Keratinocyte (primary cell): ENCODE data around the gene PRPF6. TPM values are rescaled to one million over a fixed set of nuclear protein-coding genes. Genes with fewer than 3 reads are reported as not detected.

Source experiments
- DNase-seq: peaks from one replicate; pipeline ENCODE4 v3.0.0-alpha.2; 2011; ENCODE audit warnings: low read depth, missing footprints, low spot score
- FAIRE-seq: peaks from 2 replicates; lab custom pipeline; 2011; peaks lifted over from hg19 to GRCh38; lab: Jason Lieb, UNC
- H2AFZ ChIP-seq: 2 replicates; pipeline ENCODE4 v1.6.0; 2012; ENCODE audit warnings: low read length, control low read depth, inconsistent platforms; ENCODE audit not compliant: control insufficient read depth
- H3K27ac ChIP-seq: 2 replicates; pipeline ENCODE4 v1.5.1; 2011; ENCODE audit warnings: low read length; ENCODE audit not compliant: control insufficient read depth, insufficient read depth
- H3K27me3 ChIP-seq: 3 replicates; pipeline ENCODE4 v1.6.0; 2011; ENCODE audit warnings: low read length; ENCODE audit not compliant: control insufficient read depth, insufficient read depth; ENCODE audit errors: extremely low read depth
- H3K36me3 ChIP-seq, 2 experiments: 2 replicates in 1 of 2; 3 replicates in 1 of 2; pipeline ENCODE4 v1.5.1; 2011; ENCODE audit warnings: low read length in 2 of 2, mild to moderate bottlenecking in 1 of 2; ENCODE audit not compliant: control insufficient read depth in 2 of 2, insufficient read depth in 2 of 2; ENCODE audit errors: extremely low read depth in 1 of 2
- H3K4me1 ChIP-seq: 3 replicates; pipeline ENCODE4 v1.5.1; 2011; ENCODE audit warnings: low read length; ENCODE audit not compliant: control insufficient read depth, insufficient read depth; ENCODE audit errors: extremely low read depth
- H3K4me2 ChIP-seq: 3 replicates; pipeline ENCODE4 v1.6.0; 2011; ENCODE audit warnings: low read depth, low read length; ENCODE audit not compliant: control insufficient read depth, insufficient read depth; ENCODE audit errors: extremely low read depth
- H3K4me3 ChIP-seq, 3 experiments: fragments of 200-600 bp in 1 of 3; sonication (generic) in 1 of 3; 2 replicates in 2 of 3; 3 replicates in 1 of 3; pipeline ENCODE4 v1.5.1; 2011 to 2016; ENCODE audit warnings: low read length in 3 of 3, mild to moderate bottlenecking in 3 of 3, control low read depth in 2 of 3, inconsistent platforms in 1 of 3, low read depth in 1 of 3, mixed read lengths in 1 of 3, mixed run types in 1 of 3, moderate library complexity in 1 of 3; ENCODE audit not compliant: control insufficient read depth in 2 of 3, insufficient read depth in 2 of 3; ENCODE audit errors: extremely low read depth in 1 of 3
- H3K79me2 ChIP-seq: 2 replicates; pipeline ENCODE4 v1.6.0; 2012; ENCODE audit warnings: low read length; ENCODE audit not compliant: control insufficient read depth, insufficient read depth
- H3K9ac ChIP-seq: 3 replicates; pipeline ENCODE4 v1.6.0; 2011; ENCODE audit warnings: low read length; ENCODE audit not compliant: control insufficient read depth, insufficient read depth; ENCODE audit errors: extremely low read depth
- H3K9me1 ChIP-seq: 3 replicates; pipeline ENCODE4 v1.6.0; 2011; ENCODE audit warnings: low read length; ENCODE audit not compliant: control insufficient read depth, insufficient read depth; ENCODE audit errors: extremely low read depth
- H3K9me3 ChIP-seq: 2 replicates; pipeline ENCODE4 v1.5.1; 2012; ENCODE audit warnings: low read depth, low read length; ENCODE audit not compliant: control insufficient read depth
- H4K20me1 ChIP-seq: 3 replicates; pipeline ENCODE4 v1.6.0; 2011; ENCODE audit warnings: low read length; ENCODE audit not compliant: control insufficient read depth, insufficient read depth; ENCODE audit errors: extremely low read depth
- CTCF ChIP-seq, 3 experiments: IDR thresholded peaks in 1 of 3; conservative IDR thresholded peaks in 1 of 3; optimal IDR thresholded peaks in 1 of 3; 2 replicates in 2 of 3; 3 replicates in 1 of 3; pipeline versions ENCODE3 to v1.5.1; 2011; ENCODE audit warnings: low read length in 3 of 3, mild to moderate bottlenecking in 3 of 3, moderate library complexity in 2 of 3, control low read depth in 1 of 3, inconsistent platforms in 1 of 3; ENCODE audit not compliant: insufficient read depth in 2 of 3; ENCODE audit errors: extremely low read depth in 1 of 3
- EZH2 ChIP-seq: IDR thresholded peaks from one replicate; pipeline ENCODE4 v1.6.1; 2012; ENCODE audit warnings: inconsistent platforms, mild to moderate bottlenecking, low read length, moderate library complexity
- dilution Hi-C: fragments of 300-500 bp; cut with MboI; formaldehyde crosslinking; loops from one replicate; pipeline ENCODE4 v1.7.0; 2020; ENCODE audit warnings: low sequenced_read_pairs; ENCODE audit not compliant: extremely low pct_ligation_motif_present
- polyA minus RNA-seq, 3 experiments: library from RNA; depleted of rRNA, polyadenylated mRNA; stranded (reverse); fragments of >200 nt; gene quantifications; 1 replicate in 1 of 3; 2 replicates in 1 of 3; 3 replicates in 1 of 3; pipeline ENCODE4 v1.2.3, GENCODE V29; 2011
- polyA plus RNA-seq, 5 experiments: library from polyadenylated mRNA; depleted of rRNA in 3 of 5; stranded (reverse) in 3 of 5; stranded (forward) in 1 of 5; unstranded in 1 of 5; fragments of >200 nt; gene quantifications; 1 replicate in 1 of 5; 2 replicates in 3 of 5; 3 replicates in 1 of 5; pipeline versions ENCODE4 v1.2.1 to v1.2.3, GENCODE V29; 2011 to 2012; ENCODE audit warnings: missing spikeins in 2 of 5, low read depth in 1 of 5, low replicate concordance in 1 of 5

Gene PRPF6
- polyA plus RNA-seq (24.5 to 32.8 TPM (median 30.5 TPM) in 3 replicates), polyA minus RNA-seq (27.9 to 50.9 TPM (median 35.6 TPM) in 3 replicates)
- 54.9 TPM for polyA plus RNA-seq (2011; ENCODE audit: low read depth)
- polyA plus RNA-seq (2011; cell fraction: cytosol; rRNA removed), result 21.5 and 31.1 TPM in 2 replicates
- polyA plus RNA-seq (2011; cell fraction: nucleus; rRNA removed), result 50.0 and 51.9 TPM in 2 replicates
- polyA plus RNA-seq (2012; ENCODE audit: low replicate concordance), result 39.1 and 49.2 TPM in 2 replicates
- polyA minus RNA-seq (2011; cell fraction: cytosol; rRNA and poly(A)+ RNA removed), result 28.2 TPM
- polyA minus RNA-seq (2011; cell fraction: nucleus; rRNA and poly(A)+ RNA removed), result 26.5 and 34.5 TPM in 2 replicates

- Histone ChIP-seq H3K9me3 (no peaks in the 10 kb centered on the region), H3K36me3 (peaks cover 8 to 25% of the 10 kb centered on the region in 2 experiments), H3K27ac (peak within 1 kb of the TSS; percentile 91), H3K9ac (peak within 1 kb of the TSS; percentile 80), H3K27me3 (no peaks in the 10 kb centered on the region), H3K4me2 (peak within 1 kb of the TSS; percentile 96), H3K79me2 (peaks cover 20% of the 10 kb centered on the region), H3K9me1 (no peaks in the 10 kb centered on the region), H2AFZ (peak within 1 kb of the TSS; percentile 96), H3K4me1 (peaks cover 29% of the 10 kb centered on the region), H4K20me1 (no peaks in the 10 kb centered on the region), H3K4me3 (peak within 1 kb of the TSS; percentile 89 to 94 (median 91))
- dilution Hi-C loops, result no loop called here
- no peak for DNase-seq
- no peak for FAIRE-seq
- no peak for TF ChIP-seq EZH2
- peak; percentile 80 to 92 (median 91) for TF ChIP-seq CTCF (optimal IDR thresholded peaks at IDR 0.05 in 1 of 3, IDR thresholded peaks at IDR 0.05 in 1 of 3, conservative IDR thresholded peaks at IDR 0.05 in 1 of 3; ENCODE audit: extremely low read depth in 1 of 3, insufficient read depth in 2 of 3, low read length in 3 of 3)
Observed at GRCh38 chr20:63980806-63981728, at the start of gene PRPF6. Gene PRPF6 (plus strand): TSS chr20:63981132. CDS start chr20:63981246, 114 bp downstream.

- peaks cover 17% of the 10 kb centered on the region for H4K20me1 ChIP-seq
- H3K4me3 ChIP-seq, result no peak overlapping the region
- TF ChIP-seq CTCF (optimal IDR thresholded peaks at IDR 0.05 in 1 of 3, IDR thresholded peaks at IDR 0.05 in 1 of 3, conservative IDR thresholded peaks at IDR 0.05 in 1 of 3; ENCODE audit: extremely low read depth in 1 of 3, insufficient read depth in 2 of 3, low read length in 3 of 3), result no peak
- no peak for TF ChIP-seq EZH2
- peaks cover 65% of the 10 kb centered on the region for H3K79me2 ChIP-seq
- no peaks in the 10 kb centered on the region for H3K27me3 ChIP-seq
- H3K9me1 ChIP-seq, result no peaks in the 10 kb centered on the region
- dilution Hi-C loops, result no loop called here
- H3K4me1 ChIP-seq, result no peaks in the 10 kb centered on the region
- no peak overlapping the region for H2AFZ ChIP-seq
- peaks cover 60 to 64% of the 10 kb centered on the region in 2 experiments for H3K36me3 ChIP-seq
- no peak overlapping the region for H3K27ac ChIP-seq
- no peaks in the 10 kb centered on the region for H3K9me3 ChIP-seq
- DNase-seq, result no peak
- no peak overlapping the region for H3K4me2 ChIP-seq
- no peak for FAIRE-seq
- no peak overlapping the region for H3K9ac ChIP-seq
Observed at GRCh38 chr20:63931735-63932134, 49.2 kb upstream of the PRPF6 start.
